HUES64 (cell line): ENCODE results near the gene FUT2.
"Not testable (repeated sequence)": the region's sequence is repeated elsewhere in the genome, so short reads cannot be mapped to it uniquely, and the experiment has no call there.

Source experiments
- H3K27ac ChIP-seq: 2 replicates; pipeline ENCODE4 v1.7.0; 2013; ENCODE audit warnings: low read depth, low read length, inconsistent platforms
- H3K27me3 ChIP-seq: 2 replicates; pipeline ENCODE4 v1.6.1; 2013; ENCODE audit warnings: mild to moderate bottlenecking, low read length; ENCODE audit not compliant: insufficient read depth
- H3K36me3 ChIP-seq: 2 replicates; pipeline ENCODE4 v1.6.1; 2013; ENCODE audit warnings: mild to moderate bottlenecking, low read length; ENCODE audit not compliant: insufficient read depth
- H3K4me1 ChIP-seq: 2 replicates; pipeline ENCODE4 v1.6.1; 2013; ENCODE audit warnings: mild to moderate bottlenecking, low read length, moderate library complexity; ENCODE audit not compliant: insufficient read depth
- H3K4me3 ChIP-seq: 2 replicates; pipeline ENCODE4 v1.5.1; 2013; ENCODE audit warnings: mild to moderate bottlenecking, low read length, moderate library complexity
- H3K9ac ChIP-seq: 2 replicates; pipeline ENCODE4 v1.6.1; 2013; ENCODE audit warnings: mild to moderate bottlenecking, low read depth, low read length
- H3K9me3 ChIP-seq: 2 replicates; pipeline ENCODE4 v1.6.1; 2013; ENCODE audit warnings: low read depth, low read length; ENCODE audit not compliant: insufficient read depth
- WGBS: fragments of 150-250, 120-280 bp; methylation state at CpG from one replicate; pipeline ENCODE4 v1.1.7; 2013; ENCODE audit warnings: missing lambda C conversion rate; 5-methylcytosine and 5-hydroxymethylcytosine counted together

Gene FUT2

GRCh38 chr19:48705431-48705830, 9.7 kb downstream of the FUT2 start:
- H3K36me3 ChIP-seq = peaks cover 8% of the 10 kb centered on the region; the same call in 1 of the 2 replicates
- no peaks in the 10 kb centered on the region for H3K27me3 ChIP-seq
- no peak overlapping the region for H3K4me3 ChIP-seq
- WGBS = 73% methylated on average over 2 of the region's 2 CpGs
- H3K4me1 ChIP-seq = peaks cover 6% of the 10 kb centered on the region; the same call in 1 of the 2 replicates
- no peaks in the 10 kb centered on the region for H3K9me3 ChIP-seq
- no peak overlapping the region for H3K9ac ChIP-seq
- no peak overlapping the region for H3K27ac ChIP-seq

DNA sequence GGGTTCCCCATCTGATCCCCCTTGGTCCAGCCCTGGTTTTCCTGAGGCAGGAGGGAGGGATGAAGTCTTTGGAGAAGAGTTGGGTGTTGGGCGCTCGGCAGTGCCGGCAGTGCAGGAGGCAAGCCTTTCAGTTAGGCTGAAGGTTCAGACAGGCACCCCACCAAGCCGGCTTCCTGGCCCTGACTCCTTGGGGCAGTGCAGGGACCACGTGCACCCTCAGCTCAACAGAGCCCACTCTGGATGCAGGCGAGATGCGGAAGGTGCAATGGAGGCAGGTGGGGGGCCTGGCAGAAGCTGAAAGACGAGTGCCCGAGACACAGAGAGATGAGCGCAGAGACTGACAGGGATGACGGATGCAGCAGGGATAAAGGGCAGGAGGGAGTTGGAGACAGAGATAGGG, 12.7 kb downstream of the FUT2 start:
- H3K4me3 ChIP-seq = no peak overlapping the region
- H3K27ac ChIP-seq = no peak overlapping the region
- WGBS = 55% methylated on average over 11 of the region's 11 CpGs

GRCh38 chr19:48711106-48711662, 15.4 kb downstream of the FUT2 start:
- H3K4me3 ChIP-seq = no peak overlapping the region
- H3K9ac ChIP-seq = no peak overlapping the region
- H3K27me3 ChIP-seq = no peaks in the 10 kb centered on the region
- H3K27ac ChIP-seq = no peak overlapping the region
- H3K36me3 ChIP-seq = no peaks in the 10 kb centered on the region
- WGBS = 91% methylated on average over 4 of the region's 4 CpGs
- peaks cover 17% of the 10 kb centered on the region for H3K4me1 ChIP-seq
- H3K9me3 ChIP-seq = no peaks in the 10 kb centered on the region

More for the DNA sequence above, 12.7 kb downstream of the FUT2 start:
- Histone ChIP-seq H3K36me3 (peaks cover 4% of the 10 kb centered on the region; the same call in 1 of the 2 replicates), H3K27me3 (no peaks in the 10 kb centered on the region), H3K4me1 (peaks cover 9% of the 10 kb centered on the region; the same call in 1 of the 2 replicates), H3K9me3 (no peaks in the 10 kb centered on the region), H3K9ac (no peak overlapping the region)

DNA sequence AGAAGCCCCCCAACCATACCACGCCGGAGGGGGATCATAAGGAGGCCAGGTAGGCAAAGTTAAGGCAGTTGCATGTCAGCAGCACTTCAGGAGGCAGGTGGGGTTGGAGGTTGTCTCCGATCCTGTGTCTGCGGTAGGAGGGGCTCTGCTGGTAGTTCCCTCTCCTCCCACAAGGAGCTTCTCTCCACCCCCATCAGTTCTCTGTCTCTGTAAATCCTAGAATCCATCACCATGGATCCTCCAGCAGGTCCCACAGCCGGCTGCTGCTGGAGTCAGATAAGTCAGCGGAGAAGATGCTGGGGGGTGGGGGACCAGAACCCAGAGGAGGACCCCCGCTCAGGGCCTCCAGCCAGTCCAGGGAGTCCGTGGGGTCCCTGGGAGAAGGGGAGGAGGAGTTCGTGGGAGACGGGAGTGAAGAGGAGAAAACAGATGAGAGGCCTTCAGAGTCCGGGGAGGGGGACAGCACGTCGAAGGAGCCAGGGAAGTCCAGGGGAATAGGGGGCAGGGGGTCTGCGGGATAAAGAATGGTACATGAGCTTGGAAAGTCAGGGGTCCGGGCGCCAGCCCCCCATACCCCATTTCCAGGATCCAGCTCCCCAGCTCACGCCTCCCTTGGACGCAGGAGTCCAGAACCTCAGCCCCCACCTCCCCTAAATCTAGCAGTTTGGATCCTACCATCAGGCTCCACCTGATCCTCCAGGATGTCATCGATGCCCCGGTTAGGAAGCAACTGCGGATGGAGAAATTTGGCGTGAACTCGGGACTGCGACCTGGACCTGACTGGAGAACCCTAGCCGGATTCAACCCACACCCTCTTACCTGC, 17.5 kb downstream of the FUT2 start:
- peak overlapping the region; percentile 85 for H3K4me3 ChIP-seq
- peak overlapping the region; percentile 50 for H3K9ac ChIP-seq
- no peaks in the 10 kb centered on the region for H3K27me3 ChIP-seq
- 3% methylated on average over 23 of the region's 25 CpGs for WGBS
- H3K9me3 ChIP-seq = no peaks in the 10 kb centered on the region
- H3K36me3 ChIP-seq = no peaks in the 10 kb centered on the region
- peaks cover 23% of the 10 kb centered on the region for H3K4me1 ChIP-seq
- no peak overlapping the region for H3K27ac ChIP-seq

GRCh38 chr19:48713864-48714755, 18.3 kb downstream of the FUT2 start:
- Histone ChIP-seq H3K36me3 (no peaks in the 10 kb centered on the region), H3K4me3 (peak overlapping the region; percentile 85), H3K4me1 (peaks cover 23% of the 10 kb centered on the region), H3K9ac (peak overlapping the region; percentile 62), H3K27me3 (no peaks in the 10 kb centered on the region), H3K9me3 (no peaks in the 10 kb centered on the region), H3K27ac (peak overlapping the region; percentile 32; the same call in 1 of the 2 replicates)
- under 1% methylated on average over 67 of the region's 67 CpGs for WGBS

- Histone ChIP-seq H3K4me1 (peaks cover 27% of the 10 kb centered on the region), H3K4me3 (peak overlapping the region; percentile 60), H3K27ac (peak overlapping the region; percentile 32; the same call in 1 of the 2 replicates), H3K9ac (peak overlapping the region; percentile 62), H3K36me3 (no peaks in the 10 kb centered on the region), H3K9me3 (no peaks in the 10 kb centered on the region), H3K27me3 (no peaks in the 10 kb centered on the region)
- 81% methylated on average over 26 of the region's 26 CpGs for WGBS
These were observed 19.2 kb downstream of the FUT2 start for GRCh38 chr19:48714759-48715675.

- Histone ChIP-seq H3K27me3 (no peaks in the 10 kb centered on the region), H3K4me3 (no peak overlapping the region), H3K9me3 (no peaks in the 10 kb centered on the region), H3K9ac (no peak overlapping the region), H3K27ac (no peak overlapping the region), H3K4me1 (peaks cover 29% of the 10 kb centered on the region), H3K36me3 (no peaks in the 10 kb centered on the region)
- whole genome bisulfite sequencing = 88% methylated on average over 19 of the region's 19 CpGs
These were observed 20.0 kb downstream of the FUT2 start for GRCh38 chr19:48715681-48716171.

- 15% methylated on average over 24 of the region's 24 CpGs for WGBS
- Histone ChIP-seq H3K9ac (no peak overlapping the region), H3K9me3 (no peaks in the 10 kb centered on the region), H3K27ac (no peak overlapping the region), H3K36me3 (no peaks in the 10 kb centered on the region), H3K27me3 (no peaks in the 10 kb centered on the region), H3K4me1 (peaks cover 29% of the 10 kb centered on the region), H3K4me3 (peak overlapping the region; percentile 30)
These were observed 21.0 kb downstream of the FUT2 start for GRCh38 chr19:48716562-48717291.

GRCh38 chr19:48718106-48718505, 22.3 kb downstream of the FUT2 start:
- not testable (repeated sequence) for H3K27me3 ChIP-seq, H3K27ac ChIP-seq
- 94% methylated on average over 13 of the region's 13 CpGs for WGBS

More at GRCh38 chr19:48718106-48718505, 22.3 kb downstream of the FUT2 start:
- H3K4me1 ChIP-seq = peaks cover 26% of the 10 kb centered on the region
- H3K4me3 ChIP-seq, H3K36me3 ChIP-seq, H3K9me3 ChIP-seq, H3K9ac ChIP-seq: not testable (repeated sequence)
